ENCODE data around the gene DBI.

- TF ChIP-seq CTCF (IDR thresholded peaks at IDR 0.05; ENCODE audit: low read length) (no peak), EZH2 (optimal IDR thresholded peaks at IDR 0.05; ENCODE audit: low read depth, low read length) (no peak), EZH2phosphoT487 (IDR thresholded peaks at IDR 0.05; ENCODE audit: low read length) (no peak)
These were observed 48.1 kb downstream of the DBI start for GRCh38 chr2:119414894-119415293.
